GM19397 (cell line): ENCODE results near the gene CCDC110.
"Not testable (repeated sequence)": the region's sequence is repeated elsewhere in the genome, so short reads cannot be mapped to it uniquely, and the experiment has no call there.

Experiments used
- ATAC-seq: cut with Tn5 transposase; IDR thresholded peaks from one replicate; pipeline ENCODE4 v1.9.1; 2021; ENCODE audit warnings: mild to moderate bottlenecking, moderate library complexity; ENCODE audit not compliant: unreplicated experiment

CCDC110 gene

DNA sequence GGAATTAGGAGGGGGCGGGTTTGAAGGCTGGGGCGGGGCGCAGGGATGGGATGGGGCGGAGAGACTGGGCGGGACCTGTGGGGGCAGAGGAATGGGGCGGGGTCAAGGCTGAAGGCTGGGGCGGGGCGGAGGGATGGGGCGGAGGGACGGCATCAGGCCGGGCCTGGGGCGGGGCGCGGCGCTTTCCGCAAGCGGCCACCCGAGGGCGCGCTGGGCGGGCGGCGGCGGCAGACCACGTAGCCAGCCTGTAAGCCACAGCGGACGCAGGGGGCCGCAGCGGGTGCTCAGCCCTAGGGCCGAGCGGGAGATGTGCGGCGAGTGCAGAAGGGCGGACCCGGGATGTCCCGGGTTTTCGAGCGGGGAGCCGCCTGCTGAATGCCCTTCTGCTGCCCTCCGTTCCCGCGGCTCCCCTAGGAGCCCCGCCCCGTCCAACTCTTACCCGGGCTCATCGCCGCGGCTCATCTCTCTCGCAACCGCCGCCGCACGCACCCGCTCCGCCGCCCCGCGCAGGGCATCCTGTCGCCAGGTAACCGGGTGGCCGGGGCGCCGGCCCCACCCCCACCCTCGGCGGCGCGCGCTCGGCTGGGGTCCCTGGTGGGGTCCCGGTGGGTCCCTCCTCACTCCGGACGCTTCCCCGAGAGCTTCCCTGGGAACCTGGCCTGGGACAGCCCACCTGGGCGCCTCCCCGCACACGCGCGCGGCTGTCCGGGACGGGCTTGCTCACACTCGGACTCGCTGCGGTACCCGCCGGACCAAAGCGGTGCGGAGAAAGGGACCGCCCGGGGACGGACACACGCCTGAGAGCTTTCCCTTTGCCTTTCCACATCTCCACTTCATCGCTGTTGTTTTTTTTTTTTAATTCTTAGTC lies at the start of gene CCDC110:
Gene CCDC110, minus strand, starts transcription at position 499 of the 868 bp plus-strand sequence. Its CDS starts 50 bp downstream, at position 449.
- peak; percentile 93 for ATAC-seq

GRCh38 chr4:185520119-185520518 lies 48.6 kb upstream of the CCDC110 start:
- no peak for ATAC-seq

- no peak for ATAC-seq
Observed at GRCh38 chr4:185518494-185518893, 47.0 kb upstream of the CCDC110 start.

DNA sequence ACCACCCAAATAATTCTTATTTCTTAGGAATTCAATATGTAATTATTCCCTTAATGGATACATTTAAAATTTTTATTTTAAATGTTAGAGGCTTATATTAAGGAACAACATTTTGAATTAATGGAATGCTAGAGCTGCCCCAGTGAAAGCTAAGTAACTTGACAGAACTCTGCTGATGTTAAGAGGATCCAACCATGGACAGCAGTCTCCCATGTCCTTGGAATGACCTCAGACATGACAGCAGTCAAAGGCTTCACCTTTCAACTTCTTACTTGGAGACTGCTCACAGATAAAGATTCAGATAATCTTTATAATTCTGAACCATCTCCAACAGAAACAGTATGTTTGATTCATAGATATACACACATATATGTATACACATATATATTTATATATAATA lies 46.5 kb upstream of the CCDC110 start:
- no peak for ATAC-seq

GRCh38 chr4:185515248-185515647 lies 43.7 kb upstream of the CCDC110 start:
- no peak for ATAC-seq

- ATAC-seq, result no peak
Observed at GRCh38 chr4:185514182-185514697, 42.7 kb upstream of the CCDC110 start.

DNA sequence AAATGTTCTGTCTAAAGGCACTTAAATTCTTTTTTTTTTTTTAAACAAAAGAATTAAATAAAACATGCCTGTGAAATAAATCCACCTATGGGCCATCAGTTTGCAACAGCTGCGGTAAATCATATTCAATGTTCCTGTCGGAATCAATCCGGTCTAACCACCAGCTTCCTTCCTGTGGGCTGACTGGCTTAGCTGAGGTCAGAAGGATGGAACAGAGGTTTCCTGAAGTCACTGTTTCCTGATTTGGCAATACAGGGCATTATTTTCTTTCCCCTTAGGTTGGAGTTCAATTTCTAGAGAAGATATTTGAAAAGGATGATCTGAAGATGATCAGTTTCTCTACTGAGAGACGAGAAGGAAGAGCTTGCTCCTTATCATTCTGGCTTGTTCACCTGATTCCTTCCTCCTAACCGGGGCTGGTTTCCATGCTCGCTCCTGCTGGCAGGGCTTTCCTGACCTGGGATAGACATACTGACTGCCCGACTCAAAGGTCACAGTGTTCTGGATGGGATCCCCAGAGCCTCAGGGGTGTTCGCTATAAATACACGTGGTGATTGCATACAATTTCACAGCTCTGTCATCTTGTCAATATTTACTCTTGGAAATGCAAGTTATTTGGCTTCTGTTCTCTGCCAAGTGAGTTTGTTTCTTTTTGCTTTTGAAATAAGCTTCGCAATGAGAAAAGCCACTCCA lies 42.1 kb upstream of the CCDC110 start:
- ATAC-seq, result no peak

GRCh38 chr4:185512516-185512915 lies 41.0 kb upstream of the CCDC110 start:
- ATAC-seq, result no peak

GRCh38 chr4:185511243-185511642 lies 39.7 kb upstream of the CCDC110 start:
- ATAC-seq, result not testable (repeated sequence)

GRCh38 chr4:185510806-185511205 lies 39.3 kb upstream of the CCDC110 start:
- ATAC-seq, result no peak

DNA sequence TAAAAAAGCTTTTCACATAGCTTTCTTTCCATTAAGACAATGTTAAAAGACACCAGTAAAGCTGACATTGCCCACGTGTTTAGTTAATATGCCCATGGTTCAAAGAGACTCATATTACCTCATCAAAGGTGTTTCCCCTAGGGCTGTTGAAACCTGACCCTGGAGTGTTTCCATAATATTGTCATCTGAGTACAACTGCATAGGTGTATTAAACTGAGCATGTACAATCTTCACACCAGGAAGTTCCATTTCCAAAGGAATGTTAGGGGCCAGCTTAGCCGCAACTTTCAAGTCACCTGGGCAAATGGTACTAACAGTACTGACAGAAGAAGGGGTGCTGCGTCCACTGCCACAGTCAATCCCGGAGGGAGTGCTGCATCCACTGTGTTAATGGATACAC lies 36.6 kb upstream of the CCDC110 start:
- no peak for ATAC-seq

GRCh38 chr4:185506422-185506821 lies 34.9 kb upstream of the CCDC110 start:
- no peak for ATAC-seq

GRCh38 chr4:185504098-185505047 lies 32.8 kb upstream of the CCDC110 start:
- ATAC-seq, result no peak

DNA sequence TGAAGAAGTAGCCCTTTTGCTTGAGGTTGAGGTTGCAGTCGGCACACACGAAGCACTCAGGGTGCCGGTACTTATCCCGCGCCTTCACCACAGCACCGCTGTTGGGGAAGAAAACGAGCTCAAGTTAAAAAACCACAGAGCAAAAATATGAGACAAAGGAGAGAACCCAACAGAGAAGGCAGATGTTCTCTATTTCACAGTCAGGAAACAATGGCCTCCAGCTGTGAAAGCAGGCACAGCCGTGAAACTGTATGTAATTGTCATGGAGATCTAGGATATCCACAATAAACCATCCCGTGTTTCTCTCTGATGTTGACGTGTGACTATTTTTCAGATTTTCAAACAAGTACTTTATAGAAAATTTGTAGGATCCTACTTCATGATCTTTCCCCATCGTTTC lies 30.9 kb upstream of the CCDC110 start:
- ATAC-seq, result no peak

DNA sequence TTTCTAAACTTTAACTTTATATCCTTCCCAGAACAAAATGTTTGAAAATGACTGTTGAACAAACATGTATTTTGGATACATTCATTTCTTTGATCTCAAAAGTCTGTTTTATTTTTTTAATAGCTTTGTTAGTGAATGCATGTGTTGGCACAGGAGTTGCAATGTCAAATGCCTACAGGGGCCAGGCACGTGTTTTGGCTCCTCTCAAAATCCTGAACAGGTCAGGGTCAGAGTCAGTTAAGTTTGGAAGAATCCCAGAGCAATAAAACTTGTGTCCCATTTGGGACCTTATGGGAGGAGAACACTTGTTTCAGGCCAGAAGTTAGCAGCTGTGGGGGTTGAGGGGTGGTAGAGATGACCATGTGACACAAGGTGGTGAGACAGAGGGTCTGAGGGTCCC lies 29.0 kb upstream of the CCDC110 start:
- ATAC-seq, result no peak

DNA sequence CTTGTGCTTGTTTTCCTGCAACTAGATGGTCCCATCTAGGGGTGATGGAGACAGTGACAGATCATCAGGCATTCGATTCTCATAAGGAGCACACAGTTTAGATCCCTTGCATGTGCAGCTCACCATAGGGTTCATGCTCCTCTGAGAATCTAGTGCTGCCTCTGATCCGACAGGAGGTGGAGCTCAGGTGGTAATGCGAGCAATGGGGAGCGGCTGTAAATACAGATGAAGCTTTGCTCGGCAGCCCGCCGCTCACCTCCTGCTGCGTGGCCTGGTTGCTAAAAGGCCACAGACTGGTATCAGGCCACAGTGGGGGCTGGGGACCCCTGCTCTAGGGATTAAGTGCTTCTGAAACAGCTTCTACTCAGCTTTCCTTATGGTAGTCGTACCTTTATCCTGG lies 28.5 kb upstream of the CCDC110 start:
- no peak for ATAC-seq

DNA sequence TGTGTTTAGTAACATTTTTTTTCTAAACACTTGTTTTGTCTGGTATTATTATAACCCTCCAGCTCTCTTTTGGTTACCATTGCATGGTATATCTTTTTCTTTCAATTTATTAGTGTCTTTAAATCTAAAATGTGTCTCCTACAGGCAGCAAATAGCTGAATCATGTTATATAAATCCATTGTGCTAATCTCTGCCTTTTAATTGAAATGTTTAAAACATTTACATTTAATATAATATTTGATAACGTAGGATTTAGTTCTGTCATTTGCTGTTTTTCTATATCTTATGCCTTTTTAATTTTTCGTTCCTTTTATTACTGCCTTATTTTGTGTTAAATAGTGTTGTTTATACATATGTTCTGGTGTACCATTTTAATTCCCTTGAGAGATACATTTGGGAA lies 17.1 kb upstream of the CCDC110 start:
- no peak for ATAC-seq

DNA sequence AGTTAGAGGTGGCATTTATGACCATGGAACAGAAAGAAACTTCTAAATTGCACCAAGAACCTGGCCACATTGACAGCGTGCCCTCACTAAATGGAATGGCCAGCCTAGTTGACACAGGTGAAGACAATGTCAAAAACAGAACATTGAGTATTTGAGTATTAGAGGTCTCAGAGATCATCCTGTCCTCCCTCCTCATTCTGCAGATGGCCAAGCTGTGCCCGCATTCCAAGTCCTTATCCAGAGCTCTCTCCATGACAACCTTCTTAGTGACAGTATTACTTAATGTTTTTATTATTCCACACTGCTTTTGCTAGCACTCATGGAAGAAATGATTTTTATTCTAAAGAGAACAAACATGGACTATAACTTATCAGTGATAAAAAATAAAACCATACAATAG lies 9.9 kb upstream of the CCDC110 start:
- no peak for ATAC-seq

GRCh38 chr4:185480016-185480732 lies 8.6 kb upstream of the CCDC110 start:
- ATAC-seq, result peak; percentile 26

DNA sequence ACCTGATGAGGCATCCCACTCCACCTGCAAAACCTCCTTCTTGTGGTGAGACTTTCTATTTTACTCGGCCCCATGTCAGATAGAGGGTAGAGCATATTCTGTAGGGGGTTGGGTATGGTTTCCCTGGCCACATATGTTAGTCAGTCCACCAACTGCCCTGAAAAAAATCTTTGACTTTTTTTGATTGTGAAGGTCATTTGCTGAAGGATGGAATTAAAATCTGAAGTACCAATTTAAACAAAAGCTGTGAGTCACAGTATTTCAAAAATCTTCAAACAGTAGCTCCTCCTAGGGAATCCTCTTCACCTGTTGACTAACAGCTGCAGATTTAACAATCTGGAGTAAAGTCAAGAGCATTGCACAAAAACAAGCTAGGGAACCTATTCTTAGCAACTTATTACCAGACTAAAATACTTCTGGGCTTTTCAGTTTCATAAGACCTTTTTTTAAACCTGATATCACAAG lies 8.0 kb upstream of the CCDC110 start:
- peak; percentile 81 for ATAC-seq
